ENCODE measurements around the gene EXOG. TPM values are rescaled to one million over a fixed set of nuclear protein-coding genes. Genes with fewer than 3 reads are reported as not detected.

Gene EXOG
- total and polyA plus RNA-seq, 11 donors = 18.3 to 35.9 (median 25.0) TPM

- peaks cover 0 to 55% (median 0%) of the 10 kb centered on the region in 9 donors for H3K36me3 ChIP-seq
- H3K9me3 ChIP-seq = peaks cover 0 to 24% (median 0%) of the 10 kb centered on the region in 12 donors
- WGBS, 4 donors = 81 to 100% (median 98%) methylated on average over 3 of the region's 3 CpGs
- ATAC-seq (no peak), DNase-seq (no peak)
- no peaks in the 10 kb centered on the region for H3K27me3 ChIP-seq
- intact Hi-C loops (cut with DNase I) = no loop called here
- TF ChIP-seq, protein P1, sequence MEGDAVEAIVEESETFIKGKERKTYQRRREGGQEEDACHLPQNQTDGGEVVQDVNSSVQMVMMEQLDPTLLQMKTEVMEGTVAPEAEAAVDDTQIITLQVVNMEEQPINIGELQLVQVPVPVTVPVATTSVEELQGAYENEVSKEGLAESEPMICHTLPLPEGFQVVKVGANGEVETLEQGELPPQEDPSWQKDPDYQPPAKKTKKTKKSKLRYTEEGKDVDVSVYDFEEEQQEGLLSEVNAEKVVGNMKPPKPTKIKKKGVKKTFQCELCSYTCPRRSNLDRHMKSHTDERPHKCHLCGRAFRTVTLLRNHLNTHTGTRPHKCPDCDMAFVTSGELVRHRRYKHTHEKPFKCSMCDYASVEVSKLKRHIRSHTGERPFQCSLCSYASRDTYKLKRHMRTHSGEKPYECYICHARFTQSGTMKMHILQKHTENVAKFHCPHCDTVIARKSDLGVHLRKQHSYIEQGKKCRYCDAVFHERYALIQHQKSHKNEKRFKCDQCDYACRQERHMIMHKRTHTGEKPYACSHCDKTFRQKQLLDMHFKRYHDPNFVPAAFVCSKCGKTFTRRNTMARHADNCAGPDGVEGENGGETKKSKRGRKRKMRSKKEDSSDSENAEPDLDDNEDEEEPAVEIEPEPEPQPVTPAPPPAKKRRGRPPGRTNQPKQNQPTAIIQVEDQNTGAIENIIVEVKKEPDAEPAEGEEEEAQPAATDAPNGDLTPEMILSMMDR (IDR thresholded peaks at IDR 0.05) = no peak
- TF ChIP-seq POLR2A (IDR thresholded peaks at IDR 0.05) = no peak
- peak overlapping the region in 5 of 12 donors; percentile 20 to 69 (median 61) for H3K27ac ChIP-seq
- no peak overlapping the region for H3K4me3 ChIP-seq
- peaks cover 0 to 35% (median 8%) of the 10 kb centered on the region in 12 donors for H3K4me1 ChIP-seq
Measured at GRCh38 chr3:38573111-38573510, 77.0 kb downstream of the EXOG start.

DNA sequence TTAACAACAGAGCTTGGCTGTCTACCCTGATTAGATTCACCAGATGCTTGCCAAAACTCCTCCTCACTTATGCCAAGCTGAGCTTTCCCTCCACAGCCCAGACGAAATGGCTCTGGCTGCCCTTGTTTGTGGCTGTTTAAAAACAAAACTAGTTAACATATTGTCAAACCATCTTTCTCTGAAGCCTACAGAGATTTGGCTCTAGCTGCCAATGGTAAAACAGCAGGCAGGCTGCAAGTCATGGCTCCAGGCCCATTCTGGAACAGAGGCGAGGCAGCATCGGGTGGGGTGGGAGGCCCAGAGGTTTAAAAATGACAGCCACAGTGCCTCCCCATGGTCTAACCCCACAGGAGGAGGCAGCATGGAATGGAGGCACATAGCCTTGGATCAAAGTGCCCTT lies 77.4 kb downstream of the EXOG start:
- WGBS, 4 donors = 36 to 53% (median 41%) methylated on average over 3 of the region's 3 CpGs
- Histone ChIP-seq H3K36me3 (peaks cover 0 to 56% (median 0%) of the 10 kb centered on the region in 9 donors), H3K27ac (peak overlapping the region in 6 of 12 donors; percentile 20 to 69 (median 58))

GRCh38 chr3:38574411-38575278 lies 78.5 kb downstream of the EXOG start:
- WGBS, 4 donors = 42 to 63% (median 56%) methylated on average over 6 of the region's 6 CpGs
- intact Hi-C loops (cut with DNase I) = loop anchor here in 4 of 10 donors (5.0 kb wide), 3 partner anchors 32 to 73 kb away; partner anchors contain the start of gene SCN5A (in 2 of the 4)
- peak in 2 of 5 donors; percentile 6 to 17 for DNase-seq
- Histone ChIP-seq H3K27me3 (no peaks in the 10 kb centered on the region), H3K4me1 (peaks cover 0 to 51% (median 22%) of the 10 kb centered on the region in 12 donors), H3K4me3 (no peak overlapping the region), H3K27ac (peak overlapping the region in 7 of 12 donors; percentile 6 to 69 (median 39)), H3K9me3 (peaks cover 0 to 24% (median 0%) of the 10 kb centered on the region in 12 donors), H3K36me3 (peaks cover 0 to 48% (median 0%) of the 10 kb centered on the region in 9 donors)
- peak in 1 of 4 donors; percentile 13 for ATAC-seq
- TF ChIP-seq POLR2A (IDR thresholded peaks at IDR 0.05) = no peak
- TF ChIP-seq, protein P1 (IDR thresholded peaks at IDR 0.05) = no peak

More for the DNA sequence above, 77.4 kb downstream of the EXOG start:
- ATAC-seq (peak; percentile 32 to 58 (median 39)), DNase-seq (peak in 2 of 5 donors; percentile 23 to 24)
- peaks cover 0 to 40% (median 11%) of the 10 kb centered on the region in 12 donors for H3K4me1 ChIP-seq
- peaks cover 0 to 24% (median 0%) of the 10 kb centered on the region in 12 donors for H3K9me3 ChIP-seq
- no peak overlapping the region for H3K4me3 ChIP-seq
- intact Hi-C loops (cut with DNase I) = no loop called here
- TF ChIP-seq, protein P1 (IDR thresholded peaks at IDR 0.05) = peak in 1 of 12 donors; percentile 15
- no peak for TF ChIP-seq POLR2A (IDR thresholded peaks at IDR 0.05)
- no peaks in the 10 kb centered on the region for H3K27me3 ChIP-seq
